SKM-1 (cell line): ENCODE results near the gene AKNAD1.
"Not testable (repeated sequence)": the region's sequence is repeated elsewhere in the genome, so short reads cannot be mapped to it uniquely, and the experiment has no call there.

Experiments
- DNase-seq: peaks from one replicate; lab custom pipeline; 2025; ENCODE audit not compliant: unreplicated experiment; lab: John Stamatoyannopoulos, UW

Gene AKNAD1

GRCh38 chr1:108856994-108857393 is at the start of gene AKNAD1:
TSS of gene AKNAD1 (minus strand) at chr1:108857094. CDS start at chr1:108852664, 4,430 bp downstream.
- no peak for DNase-seq

- no peak for DNase-seq
Observed at GRCh38 chr1:108901106-108901505, 44.2 kb upstream of the AKNAD1 start.

- DNase-seq, result peak; percentile 38
Observed at GRCh38 chr1:108897865-108898720, 41.2 kb upstream of the AKNAD1 start.

- DNase-seq, result no peak
Observed at GRCh38 chr1:108896146-108897145, 39.6 kb upstream of the AKNAD1 start.

GRCh38 chr1:108893141-108893530 is 36.2 kb upstream of the AKNAD1 start:
- DNase-seq, result no peak

- DNase-seq, result no peak
Observed at GRCh38 chr1:108892356-108893140, 35.7 kb upstream of the AKNAD1 start.

GRCh38 chr1:108889706-108890384 is 33.0 kb upstream of the AKNAD1 start:
- DNase-seq, result no peak

GRCh38 chr1:108889006-108889645 is 32.2 kb upstream of the AKNAD1 start:
- not testable (repeated sequence) for DNase-seq

- no peak for DNase-seq
Observed at GRCh38 chr1:108886292-108886691, 29.4 kb upstream of the AKNAD1 start.

- no peak for DNase-seq
Observed at GRCh38 chr1:108884968-108885367, 28.1 kb upstream of the AKNAD1 start.

- DNase-seq, result no peak
Observed at GRCh38 chr1:108882837-108883236, 25.9 kb upstream of the AKNAD1 start.

GRCh38 chr1:108881369-108881768 is 24.5 kb upstream of the AKNAD1 start:
- no peak for DNase-seq

- DNase-seq, result no peak
Observed at GRCh38 chr1:108880850-108881249, 24.0 kb upstream of the AKNAD1 start.

- DNase-seq, result no peak
Observed at GRCh38 chr1:108878678-108879077, 21.8 kb upstream of the AKNAD1 start.

GRCh38 chr1:108878160-108878469 is 21.2 kb upstream of the AKNAD1 start:
- no peak for DNase-seq

- no peak for DNase-seq
Observed at GRCh38 chr1:108877348-108878159, 20.7 kb upstream of the AKNAD1 start.

- DNase-seq, result no peak
Observed at GRCh38 chr1:108871050-108871724, 14.3 kb upstream of the AKNAD1 start.

GRCh38 chr1:108865316-108865910 is 8.5 kb upstream of the AKNAD1 start:
- no peak for DNase-seq
